HG03521 (cell line): Measurements from ENCODE around the gene MESD.

ENCODE experiments used
- ATAC-seq: cut with Tn5 transposase; IDR thresholded peaks from one replicate; pipeline ENCODE4 v1.9.1; 2021; ENCODE audit warnings: mild to moderate bottlenecking, moderate library complexity; ENCODE audit not compliant: unreplicated experiment

Gene MESD

GRCh38 chr15:81015621-81016488 is 26.2 kb upstream of the MESD start:
- no peak for ATAC-seq

- no peak for ATAC-seq
Measured at GRCh38 chr15:81014446-81015093, 25.0 kb upstream of the MESD start.

DNA sequence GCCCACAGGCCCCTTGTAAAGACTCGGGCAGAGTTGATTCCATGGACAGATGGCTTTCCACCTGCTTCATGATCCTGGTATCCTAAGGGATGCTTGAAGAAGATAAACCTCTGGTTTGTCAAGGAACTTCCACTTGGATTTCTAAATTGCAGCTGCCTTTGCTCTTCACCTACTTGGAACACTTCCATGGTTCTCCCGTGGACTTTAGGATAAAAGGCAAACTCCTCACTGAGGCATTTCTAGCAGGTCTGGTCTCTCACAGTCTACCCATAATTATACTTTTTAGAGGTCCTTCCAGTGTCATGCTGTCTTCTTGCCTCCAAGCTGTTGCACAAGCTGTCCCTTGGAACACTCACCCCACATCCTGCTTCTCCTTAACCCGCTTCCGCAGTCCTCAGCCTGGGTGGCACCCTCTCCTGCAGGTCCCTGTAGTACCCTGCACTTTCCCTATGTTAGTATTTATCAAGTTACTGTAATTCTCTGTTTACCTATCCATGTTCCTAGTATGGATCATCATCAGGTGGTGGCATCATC is 23.8 kb upstream of the MESD start:
- ATAC-seq = no peak

GRCh38 chr15:81012588-81012987 is 23.0 kb upstream of the MESD start:
- ATAC-seq = no peak

DNA sequence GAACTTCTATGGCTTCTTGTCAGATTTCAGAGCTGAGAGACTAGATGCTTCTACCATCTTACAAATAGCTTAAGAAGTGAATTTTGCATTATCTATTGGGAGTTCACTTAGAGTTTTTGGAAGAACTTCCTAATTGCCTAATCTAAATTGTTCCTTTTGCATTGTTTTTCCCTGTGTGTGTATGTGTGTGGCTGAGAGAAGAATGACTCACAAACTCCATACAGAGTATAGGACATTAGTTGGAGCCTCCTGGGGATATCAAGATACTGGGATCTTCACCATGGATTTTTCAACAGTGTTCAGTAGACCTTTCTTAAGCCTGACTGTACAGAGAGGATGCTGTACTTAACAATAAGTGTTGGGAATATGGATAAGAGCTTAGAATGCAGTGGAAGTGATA is 22.0 kb upstream of the MESD start:
- ATAC-seq = no peak

DNA sequence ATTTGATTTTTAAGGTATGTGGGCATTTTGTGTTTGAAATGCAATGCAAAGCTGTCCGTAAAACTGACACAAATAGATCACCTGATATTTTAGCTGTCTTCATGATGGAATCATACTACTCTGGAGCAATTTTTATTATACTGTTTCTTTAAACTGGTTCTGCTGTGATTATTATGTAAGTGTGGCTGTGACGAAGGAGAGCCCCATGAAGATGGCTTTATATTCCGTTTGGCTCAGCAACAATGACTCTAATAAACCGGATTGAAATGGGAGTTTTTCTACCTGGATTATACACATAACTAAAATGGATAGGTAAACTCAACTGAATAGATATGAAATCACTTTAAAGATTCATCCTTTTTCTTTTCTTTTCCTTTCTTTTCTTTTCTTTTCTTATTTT is 20.5 kb upstream of the MESD start:
- no peak for ATAC-seq

DNA sequence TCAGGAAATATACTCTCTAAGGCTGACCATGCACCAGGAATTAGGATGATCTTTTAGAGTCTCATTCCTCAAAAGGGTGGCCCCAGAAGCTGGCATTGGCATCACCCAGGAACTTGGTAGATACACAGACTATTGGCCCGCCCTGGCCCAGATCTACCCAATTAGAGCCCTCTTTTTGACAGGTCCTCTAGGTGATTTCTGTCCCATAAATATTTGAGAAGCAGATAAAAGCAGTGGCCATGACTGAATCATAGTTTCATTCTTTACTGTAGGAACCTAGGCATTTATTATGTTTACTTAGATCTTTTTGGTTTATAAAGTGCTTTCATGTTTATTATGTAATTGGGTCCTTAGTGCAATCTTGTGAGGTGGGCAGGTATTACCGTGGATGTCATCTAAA is 18.7 kb upstream of the MESD start:
- ATAC-seq = no peak

- ATAC-seq = no peak
Measured at GRCh38 chr15:81007428-81008064, 17.9 kb upstream of the MESD start.

DNA sequence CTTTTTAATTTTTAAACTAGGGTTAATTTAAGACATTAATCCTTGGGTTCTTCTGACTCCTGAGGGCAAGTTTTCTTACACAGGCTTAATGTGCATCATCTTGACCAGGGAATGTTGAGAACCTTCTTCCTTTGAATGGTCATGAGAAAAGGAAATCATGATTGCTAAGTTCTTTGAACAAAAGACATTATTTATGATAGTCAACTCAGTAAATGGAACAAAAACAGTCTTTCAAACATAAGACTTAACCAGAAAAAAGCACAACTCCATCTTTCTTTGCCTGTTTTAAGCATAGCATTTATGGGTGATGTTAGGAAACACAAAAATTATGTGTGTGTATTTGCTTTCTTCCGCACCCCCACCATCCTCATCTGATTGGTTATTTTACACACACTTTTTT is 16.5 kb upstream of the MESD start:
- ATAC-seq = no peak

DNA sequence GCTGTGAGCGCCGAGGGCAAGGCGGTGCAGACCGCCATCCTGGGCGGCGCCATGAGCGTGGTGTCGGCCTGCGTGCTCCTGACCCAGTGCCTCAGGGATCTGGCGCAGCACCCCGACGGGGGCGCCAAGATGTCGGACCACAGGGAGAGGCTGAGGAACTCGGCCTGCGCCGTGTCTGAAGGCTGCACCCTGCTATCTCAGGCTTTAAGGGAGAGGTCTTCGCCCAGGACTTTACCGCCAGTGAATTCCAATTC is 13.4 kb upstream of the MESD start:
- ATAC-seq = no peak

DNA sequence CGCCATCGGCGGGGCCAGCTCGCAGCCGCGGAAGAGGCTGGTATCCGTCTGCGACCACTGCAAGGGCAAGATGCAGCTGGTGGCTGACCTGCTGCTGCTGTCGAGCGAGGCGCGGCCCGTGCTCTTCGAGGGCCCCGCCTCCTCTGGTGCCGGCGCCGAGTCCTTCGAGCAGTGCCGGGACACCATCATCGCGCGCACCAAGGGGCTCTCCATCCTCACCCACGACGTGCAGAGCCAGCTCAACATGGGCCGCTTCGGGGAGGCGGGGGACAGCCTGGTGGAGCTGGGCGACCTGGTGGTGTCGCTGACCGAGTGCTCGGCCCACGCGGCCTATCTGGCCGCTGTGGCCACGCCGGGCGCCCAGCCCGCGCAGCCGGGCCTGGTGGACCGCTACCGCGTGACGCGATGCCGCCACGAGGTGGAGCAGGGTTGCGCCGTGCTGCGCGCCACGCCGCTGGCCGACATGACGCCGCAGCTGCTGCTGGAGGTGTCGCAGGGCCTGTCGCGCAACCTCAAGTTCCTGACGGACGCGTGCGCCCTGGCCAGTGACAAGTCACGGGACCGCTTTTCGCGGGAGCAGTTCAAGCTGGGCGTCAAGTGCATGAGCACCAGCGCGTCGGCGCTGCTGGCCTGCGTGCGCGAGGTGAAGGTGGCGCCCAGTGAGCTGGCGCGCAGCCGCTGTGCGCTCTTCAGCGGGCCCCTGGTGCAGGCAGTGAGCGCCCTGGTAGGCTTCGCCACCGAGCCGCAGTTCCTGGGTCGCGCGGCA is 12.9 kb upstream of the MESD start:
- no peak for ATAC-seq

DNA sequence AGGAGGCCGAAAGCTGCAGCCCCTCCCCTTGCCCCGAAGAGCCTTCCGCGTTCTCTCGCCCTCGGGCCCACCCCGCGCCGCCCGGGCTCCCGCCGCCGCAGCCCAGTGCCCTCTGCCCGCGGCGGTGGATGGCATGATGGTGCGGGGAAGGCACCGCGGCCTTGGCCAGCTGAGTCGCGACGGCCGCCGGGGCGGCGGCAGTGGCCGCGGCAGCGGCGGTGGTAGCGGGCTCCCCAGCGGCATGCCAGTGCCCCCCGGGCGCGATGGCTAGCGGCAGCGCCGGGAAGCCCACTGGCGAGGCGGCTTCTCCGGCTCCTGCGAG is 12.4 kb upstream of the MESD start:
- ATAC-seq = no peak

- peak; percentile 29 for ATAC-seq
Measured at GRCh38 chr15:81001152-81002008, 11.8 kb upstream of the MESD start.

GRCh38 chr15:81000624-81001151 is 11.1 kb upstream of the MESD start, which contains the start of gene TLNRD1:
TLNRD1 (plus strand) TSS chr15:81000923; CDS start chr15:81002272, 1,349 bp downstream.
- peak; percentile 51 for ATAC-seq

GRCh38 chr15:81000144-81000623 is 10.6 kb upstream of the MESD start:
- ATAC-seq = no peak

DNA sequence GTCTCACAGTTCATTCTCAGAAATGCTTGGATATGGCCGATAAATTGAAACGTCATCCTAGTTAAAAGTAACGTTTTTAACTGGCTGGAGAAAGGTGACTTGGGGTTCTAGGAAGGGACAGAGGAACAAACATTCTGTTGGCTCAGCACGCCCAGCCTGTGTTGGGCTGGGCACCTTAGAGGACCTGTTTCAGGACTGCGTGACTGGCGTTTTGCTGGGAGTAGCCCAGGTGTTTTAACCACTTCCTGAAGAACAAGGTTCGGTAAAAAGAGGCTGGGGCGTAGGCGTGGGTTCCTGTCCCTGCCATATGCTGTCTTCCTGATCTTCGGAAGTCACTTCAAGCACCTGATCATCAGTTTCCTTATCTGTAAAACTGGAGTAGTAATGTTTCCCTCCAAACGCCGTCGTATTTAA is 10.0 kb upstream of the MESD start:
- ATAC-seq = no peak

DNA sequence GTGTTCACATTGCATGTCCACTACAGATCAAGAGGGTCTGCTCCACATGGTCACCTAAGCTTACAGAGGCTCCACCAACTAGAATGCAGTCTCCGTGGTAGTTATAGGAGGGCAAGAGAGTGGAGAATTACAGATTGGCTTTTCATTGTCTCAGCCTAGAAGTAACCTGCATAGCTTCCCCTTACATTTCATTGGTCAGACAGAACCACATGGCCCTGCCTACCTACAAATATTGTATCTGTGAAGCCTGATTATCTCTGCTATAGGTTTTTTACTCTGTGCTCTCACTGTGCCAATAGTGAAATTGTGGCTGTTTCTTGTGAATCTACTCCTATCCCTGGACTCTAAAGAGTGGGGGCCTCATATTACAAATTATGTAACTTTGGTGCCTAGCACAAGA is 8.6 kb upstream of the MESD start:
- no peak for ATAC-seq

- no peak for ATAC-seq
Measured at GRCh38 chr15:80997692-80998091, 8.1 kb upstream of the MESD start.

GRCh38 chr15:80996247-80996646 is 6.6 kb upstream of the MESD start:
- ATAC-seq = no peak

- no peak for ATAC-seq
Measured at GRCh38 chr15:80992441-80992840, 2.8 kb upstream of the MESD start.
